NCI-H526 (cell line): ENCODE measurements around the gene ARHGAP11A.
"Not testable (repeated sequence)": the region's sequence is repeated elsewhere in the genome, so short reads cannot be mapped to it uniquely, and the experiment has no call there.

Source experiments
- DNase-seq, 2 experiments: peaks; one replicate each; lab custom pipeline; 2025; lab: John Stamatoyannopoulos, UW

The ARHGAP11A gene

GRCh38 chr15:32615051-32615870 lies at the start of gene ARHGAP11A:
ARHGAP11A (plus strand) TSS chr15:32615504; CDS start chr15:32616212, 708 bp downstream.
- DNase-seq, result not testable (repeated sequence)

- not testable (repeated sequence) for DNase-seq
Observed at GRCh38 chr15:32568988-32569387, 46.3 kb upstream of the ARHGAP11A start.

GRCh38 chr15:32578482-32578881 lies 36.8 kb upstream of the ARHGAP11A start:
- not testable (repeated sequence) for DNase-seq

- not testable (repeated sequence) for DNase-seq
Observed at GRCh38 chr15:32585844-32586243, 29.5 kb upstream of the ARHGAP11A start.

GRCh38 chr15:32593151-32593550 lies 22.2 kb upstream of the ARHGAP11A start, which contains the start of gene GOLGA8N:
GOLGA8N (plus strand) TSS chr15:32593456.
- DNase-seq, result not testable (repeated sequence)

- not testable (repeated sequence) for DNase-seq
Observed at GRCh38 chr15:32609518-32609917, 5.8 kb upstream of the ARHGAP11A start.

- not testable (repeated sequence) for DNase-seq
Observed at GRCh38 chr15:32610719-32611118, 4.6 kb upstream of the ARHGAP11A start.

- not testable (repeated sequence) for DNase-seq
Observed at GRCh38 chr15:32614712-32615050, 623 bp upstream of the ARHGAP11A start.

- not testable (repeated sequence) for DNase-seq
Observed at GRCh38 chr15:32615871-32616426, 645 bp downstream of the ARHGAP11A start.

GRCh38 chr15:32636410-32636809 lies 21.1 kb downstream of the ARHGAP11A start:
- no peak for DNase-seq

- DNase-seq, result no peak
Observed at GRCh38 chr15:32636908-32637567, 21.7 kb downstream of the ARHGAP11A start.

GRCh38 chr15:32637704-32638103 lies 22.4 kb downstream of the ARHGAP11A start:
- DNase-seq, result no peak

- peak in 1 of 2 experiments; percentile 49 for DNase-seq
Observed at GRCh38 chr15:32641517-32642059, 26.3 kb downstream of the ARHGAP11A start, which contains the start of gene SCG5. SCG5 (plus strand) TSS chr15:32641710; CDS start chr15:32643593, 1,883 bp downstream.

GRCh38 chr15:32642667-32643435 lies 27.5 kb downstream of the ARHGAP11A start:
- no peak for DNase-seq

- DNase-seq, result no peak
Observed at GRCh38 chr15:32643907-32644445, 28.7 kb downstream of the ARHGAP11A start.

GRCh38 chr15:32646291-32646690 lies 31.0 kb downstream of the ARHGAP11A start:
- peak; percentile 84 to 91 for DNase-seq

- peak; percentile 22 to 44 for DNase-seq
Observed at GRCh38 chr15:32649342-32649741, 34.0 kb downstream of the ARHGAP11A start.

- peak; percentile 46 to 87 for DNase-seq
Observed at GRCh38 chr15:32651229-32651837, 36.0 kb downstream of the ARHGAP11A start.

- no peak for DNase-seq
Observed at GRCh38 chr15:32652178-32652577, 36.9 kb downstream of the ARHGAP11A start.

- peak; percentile 47 to 64 for DNase-seq
Observed at GRCh38 chr15:32656091-32656490, 40.8 kb downstream of the ARHGAP11A start.

GRCh38 chr15:32656496-32656895 lies 41.2 kb downstream of the ARHGAP11A start:
- no peak for DNase-seq
